IPS-18a (cell line): Measurements from ENCODE around the gene CHCHD1.
"Not testable (repeated sequence)": the region's sequence is repeated elsewhere in the genome, so short reads cannot be mapped to it uniquely, and the experiment has no call there.

Experiments
- H3K27ac ChIP-seq: one replicate; pipeline ENCODE4 v1.5.1; 2013; ENCODE audit warnings: low read length
- H3K27me3 ChIP-seq: one replicate; pipeline ENCODE4 v1.6.1; 2013; ENCODE audit warnings: mild to moderate bottlenecking, low read length; ENCODE audit not compliant: control insufficient read depth, insufficient read depth
- H3K36me3 ChIP-seq: one replicate; pipeline ENCODE4 v1.6.1; 2013; ENCODE audit warnings: low read depth, low read length; ENCODE audit not compliant: control insufficient read depth
- H3K4me1 ChIP-seq: one replicate; pipeline ENCODE4 v1.6.1; 2013; ENCODE audit warnings: low read depth, low read length; ENCODE audit not compliant: control insufficient read depth
- H3K4me3 ChIP-seq: one replicate; pipeline ENCODE4 v1.5.1; 2013; ENCODE audit warnings: low read length
- H3K9ac ChIP-seq: one replicate; pipeline ENCODE4 v1.6.1; 2013; ENCODE audit warnings: mild to moderate bottlenecking, low read length, moderate library complexity
- H3K9me3 ChIP-seq: one replicate; pipeline ENCODE4 v1.6.1; 2013; ENCODE audit warnings: low read depth, low read length; ENCODE audit not compliant: control insufficient read depth

The CHCHD1 gene

GRCh38 chr10:73785721-73786511 is 4.1 kb downstream of the CHCHD1 start:
- peaks cover 7% of the 10 kb centered on the region for H3K36me3 ChIP-seq
- H3K4me1 ChIP-seq: peaks cover 5% of the 10 kb centered on the region
- no peaks in the 10 kb centered on the region for H3K9me3 ChIP-seq
- peak overlapping the region; percentile 77 for H3K4me3 ChIP-seq
- no peak overlapping the region for H3K27ac ChIP-seq
- H3K27me3 ChIP-seq: no peaks in the 10 kb centered on the region
- H3K9ac ChIP-seq: no peak overlapping the region

GRCh38 chr10:73786512-73786885 is 4.7 kb downstream of the CHCHD1 start:
- Histone ChIP-seq H3K36me3 (peaks cover 7% of the 10 kb centered on the region), H3K4me3 (peak overlapping the region; percentile 77), H3K9me3 (no peaks in the 10 kb centered on the region), H3K27me3 (no peaks in the 10 kb centered on the region), H3K4me1 (peaks cover 5% of the 10 kb centered on the region), H3K9ac (no peak overlapping the region), H3K27ac (no peak overlapping the region)

- not testable (repeated sequence) for H3K4me1 ChIP-seq, H3K36me3 ChIP-seq, H3K4me3 ChIP-seq, H3K9me3 ChIP-seq, H3K9ac ChIP-seq, H3K27me3 ChIP-seq, H3K27ac ChIP-seq
These were observed 5.4 kb downstream of the CHCHD1 start for GRCh38 chr10:73787031-73787800.

GRCh38 chr10:73788864-73789658 is 7.2 kb downstream of the CHCHD1 start:
- Histone ChIP-seq H3K27ac (no peak overlapping the region), H3K4me3 (no peak overlapping the region), H3K9ac (no peak overlapping the region), H3K27me3 (no peaks in the 10 kb centered on the region), H3K4me1 (no peaks in the 10 kb centered on the region), H3K36me3 (peaks cover 20% of the 10 kb centered on the region), H3K9me3 (no peaks in the 10 kb centered on the region)

- no peaks in the 10 kb centered on the region for H3K9me3 ChIP-seq
- H3K27me3 ChIP-seq: no peaks in the 10 kb centered on the region
- peaks cover 26% of the 10 kb centered on the region for H3K36me3 ChIP-seq
- no peak overlapping the region for H3K9ac ChIP-seq
- H3K4me3 ChIP-seq: no peak overlapping the region
- no peak overlapping the region for H3K27ac ChIP-seq
- H3K4me1 ChIP-seq: no peaks in the 10 kb centered on the region
These were observed 7.8 kb downstream of the CHCHD1 start for GRCh38 chr10:73789659-73790055.

- no peaks in the 10 kb centered on the region for H3K9me3 ChIP-seq
- no peaks in the 10 kb centered on the region for H3K4me1 ChIP-seq
- no peak overlapping the region for H3K9ac ChIP-seq
- no peak overlapping the region for H3K27ac ChIP-seq
- no peaks in the 10 kb centered on the region for H3K27me3 ChIP-seq
- no peak overlapping the region for H3K4me3 ChIP-seq
- H3K36me3 ChIP-seq: peaks cover 26% of the 10 kb centered on the region
These were observed 9.2 kb downstream of the CHCHD1 start for GRCh38 chr10:73790886-73791625.

- Histone ChIP-seq H3K4me1 (no peaks in the 10 kb centered on the region), H3K4me3 (no peak overlapping the region), H3K9me3 (no peaks in the 10 kb centered on the region), H3K27ac (no peak overlapping the region), H3K9ac (no peak overlapping the region), H3K27me3 (no peaks in the 10 kb centered on the region), H3K36me3 (peaks cover 34% of the 10 kb centered on the region)
These were observed 10.1 kb downstream of the CHCHD1 start for GRCh38 chr10:73791871-73792400.

GRCh38 chr10:73793456-73793855 is 11.6 kb downstream of the CHCHD1 start:
- Histone ChIP-seq H3K27ac (no peak overlapping the region), H3K4me3 (no peak overlapping the region), H3K4me1 (no peaks in the 10 kb centered on the region), H3K9ac (no peak overlapping the region), H3K9me3 (no peaks in the 10 kb centered on the region), H3K27me3 (no peaks in the 10 kb centered on the region), H3K36me3 (peaks cover 36% of the 10 kb centered on the region)

GRCh38 chr10:73795491-73795890 is 13.6 kb downstream of the CHCHD1 start:
- not testable (repeated sequence) for H3K9me3 ChIP-seq, H3K4me1 ChIP-seq, H3K27ac ChIP-seq, H3K9ac ChIP-seq, H3K4me3 ChIP-seq, H3K27me3 ChIP-seq
- peaks cover 35% of the 10 kb centered on the region for H3K36me3 ChIP-seq

GRCh38 chr10:73796035-73796434 is 14.2 kb downstream of the CHCHD1 start:
- not testable (repeated sequence) for H3K9ac ChIP-seq, H3K27me3 ChIP-seq, H3K4me3 ChIP-seq, H3K4me1 ChIP-seq, H3K9me3 ChIP-seq, H3K27ac ChIP-seq
- H3K36me3 ChIP-seq: peaks cover 36% of the 10 kb centered on the region

- no peak overlapping the region for H3K9ac ChIP-seq
- H3K9me3 ChIP-seq: no peaks in the 10 kb centered on the region
- no peaks in the 10 kb centered on the region for H3K27me3 ChIP-seq
- no peaks in the 10 kb centered on the region for H3K4me1 ChIP-seq
- peaks cover 39% of the 10 kb centered on the region for H3K36me3 ChIP-seq
- no peak overlapping the region for H3K27ac ChIP-seq
- no peak overlapping the region for H3K4me3 ChIP-seq
These were observed 14.9 kb downstream of the CHCHD1 start for GRCh38 chr10:73796766-73797165.
